ENCODE results near the gene EPN1. TPM values are rescaled to one million over a fixed set of nuclear protein-coding genes. Genes with fewer than 3 reads are reported as not detected.

Gene EPN1
- total RNA-seq, 4 donors from 2014 or later: 52.1 to 168 (median 77.4) TPM

GRCh38 chr19:55677572-55678028, 2.6 kb downstream of the EPN1 start:
- peaks cover 34 to 76% (median 40%) of the 10 kb centered on the region in 3 donors for H3K4me1 ChIP-seq
- WGBS, 2 donors: 53 to 65% methylated on average over 6 of the region's 6 CpGs
- peak overlapping the region; percentile 33 to 93 (median 64) for H3K27ac ChIP-seq
- no peaks in the 10 kb centered on the region for H3K9me3 ChIP-seq
- H3K36me3 ChIP-seq: peaks cover 26 to 70% (median 27%) of the 10 kb centered on the region in 3 donors
- H3K27me3 ChIP-seq: no peaks in the 10 kb centered on the region
- TF ChIP-seq, protein P1, sequence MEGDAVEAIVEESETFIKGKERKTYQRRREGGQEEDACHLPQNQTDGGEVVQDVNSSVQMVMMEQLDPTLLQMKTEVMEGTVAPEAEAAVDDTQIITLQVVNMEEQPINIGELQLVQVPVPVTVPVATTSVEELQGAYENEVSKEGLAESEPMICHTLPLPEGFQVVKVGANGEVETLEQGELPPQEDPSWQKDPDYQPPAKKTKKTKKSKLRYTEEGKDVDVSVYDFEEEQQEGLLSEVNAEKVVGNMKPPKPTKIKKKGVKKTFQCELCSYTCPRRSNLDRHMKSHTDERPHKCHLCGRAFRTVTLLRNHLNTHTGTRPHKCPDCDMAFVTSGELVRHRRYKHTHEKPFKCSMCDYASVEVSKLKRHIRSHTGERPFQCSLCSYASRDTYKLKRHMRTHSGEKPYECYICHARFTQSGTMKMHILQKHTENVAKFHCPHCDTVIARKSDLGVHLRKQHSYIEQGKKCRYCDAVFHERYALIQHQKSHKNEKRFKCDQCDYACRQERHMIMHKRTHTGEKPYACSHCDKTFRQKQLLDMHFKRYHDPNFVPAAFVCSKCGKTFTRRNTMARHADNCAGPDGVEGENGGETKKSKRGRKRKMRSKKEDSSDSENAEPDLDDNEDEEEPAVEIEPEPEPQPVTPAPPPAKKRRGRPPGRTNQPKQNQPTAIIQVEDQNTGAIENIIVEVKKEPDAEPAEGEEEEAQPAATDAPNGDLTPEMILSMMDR (IDR thresholded peaks at IDR 0.05): no peak
- H3K4me3 ChIP-seq: peak overlapping the region in 1 of 4 donors; percentile 100
- no peak for DNase-seq
- intact Hi-C loops (cut with DNase I): no loop called here

DNA sequence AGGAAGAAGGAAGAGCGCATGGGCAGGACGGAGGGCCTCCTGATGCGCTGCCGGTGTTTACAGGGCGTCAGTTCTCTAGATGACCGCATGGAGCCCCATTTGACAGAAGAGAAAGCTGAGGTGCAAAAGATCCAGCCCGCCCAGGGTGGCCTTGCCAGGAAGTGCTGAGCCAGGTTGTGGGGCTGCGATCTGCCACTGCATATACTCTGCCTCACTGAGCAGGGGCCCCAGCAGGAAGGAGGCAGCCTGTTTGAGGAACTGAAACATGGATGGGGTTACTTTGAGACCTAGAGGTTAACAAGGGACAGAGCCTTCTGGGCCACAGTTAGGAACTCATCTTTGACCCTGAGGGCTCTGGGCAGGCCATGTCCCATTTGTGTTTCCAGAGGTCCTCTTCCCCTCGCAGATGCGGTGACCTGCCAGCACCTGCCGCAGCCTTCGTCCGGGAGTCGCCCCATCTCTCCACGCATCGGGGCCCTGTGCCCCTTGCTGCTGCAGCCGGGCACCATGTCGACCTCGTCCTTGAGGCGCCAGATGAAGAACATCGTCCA, 3.2 kb downstream of the EPN1 start:
- DNase-seq: peak; percentile 41
- H3K36me3 ChIP-seq: peaks cover 26 to 70% (median 27%) of the 10 kb centered on the region in 3 donors
- no peak overlapping the region for H3K4me3 ChIP-seq
- H3K27me3 ChIP-seq: no peaks in the 10 kb centered on the region
- H3K4me1 ChIP-seq: peaks cover 34 to 74% (median 40%) of the 10 kb centered on the region in 3 donors
- intact Hi-C loops (cut with DNase I): no loop called here
- no peaks in the 10 kb centered on the region for H3K9me3 ChIP-seq
- H3K27ac ChIP-seq: peak overlapping the region in 3 of 4 donors; percentile 33 to 93 (median 82)
- TF ChIP-seq POLR2A (IDR thresholded peaks at IDR 0.05): no peak
- TF ChIP-seq, protein P1 (IDR thresholded peaks at IDR 0.05): peak in 1 of 6 experiments; percentile 15
- WGBS, 2 donors: 71 to 90% methylated on average over 9 to 13 of the region's 21 CpGs

DNA sequence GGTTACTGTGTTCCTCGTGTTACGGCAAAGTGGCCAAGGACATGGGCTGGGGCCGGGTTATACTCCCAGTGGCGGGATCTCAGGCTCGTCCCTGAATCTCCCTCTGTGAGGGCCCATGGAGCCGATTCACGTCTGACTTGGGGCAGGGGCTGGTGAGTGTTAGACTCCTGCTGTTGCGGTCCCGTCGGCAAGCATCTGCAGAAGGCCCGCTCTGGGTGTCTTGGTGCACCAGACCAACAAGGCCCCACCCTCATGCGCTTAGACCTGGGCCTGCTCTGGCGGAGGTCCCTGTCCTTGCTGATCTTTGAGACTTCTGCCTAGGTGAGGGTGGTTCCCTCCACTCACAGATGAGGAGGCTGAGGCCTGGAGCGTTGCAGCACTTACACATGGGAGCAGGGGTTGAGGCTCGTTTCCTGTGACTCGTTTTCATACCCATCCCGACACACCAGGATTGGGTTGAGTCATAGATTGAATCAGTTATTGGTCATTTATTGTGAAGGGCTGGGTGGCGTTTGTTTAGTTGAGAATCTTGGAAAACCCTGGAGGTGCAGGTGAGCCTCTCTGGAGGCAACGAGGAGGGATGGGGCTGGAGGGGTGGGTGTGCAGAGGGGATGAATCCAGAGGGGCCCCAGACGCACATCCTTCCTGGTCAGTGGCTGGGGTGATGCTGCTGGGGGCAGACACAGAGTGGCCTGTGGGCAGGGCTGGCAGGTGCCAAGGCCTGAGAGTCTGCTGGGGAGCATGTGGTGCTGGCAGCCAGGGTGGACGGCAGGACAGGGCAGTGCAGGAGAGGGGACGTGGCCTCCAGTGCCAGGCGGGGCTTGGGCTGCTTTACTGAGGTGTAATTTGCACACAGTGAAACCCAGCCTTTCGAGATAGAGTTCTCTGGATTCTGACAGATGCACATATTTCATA, 4.6 kb downstream of the EPN1 start:
- no peak overlapping the region for H3K4me3 ChIP-seq
- intact Hi-C loops (cut with DNase I): no loop called here

GRCh38 chr19:55680339-55681130, 5.5 kb downstream of the EPN1 start:
- intact Hi-C loops (cut with DNase I): no loop called here
- H3K4me3 ChIP-seq: no peak overlapping the region
- no peaks in the 10 kb centered on the region for H3K27me3 ChIP-seq
- WGBS, 2 donors: 83 to 95% methylated on average over 1 to 9 of the region's 20 CpGs
- peaks cover 28 to 80% (median 32%) of the 10 kb centered on the region in 3 donors for H3K36me3 ChIP-seq
- TF ChIP-seq, protein P1 (IDR thresholded peaks at IDR 0.05): no peak
- no peak for TF ChIP-seq POLR2A (IDR thresholded peaks at IDR 0.05)
- peaks cover 27 to 65% (median 31%) of the 10 kb centered on the region in 3 donors for H3K4me1 ChIP-seq
- DNase-seq: no peak
- no peaks in the 10 kb centered on the region for H3K9me3 ChIP-seq
- no peak overlapping the region for H3K27ac ChIP-seq

More for the DNA sequence above, 4.6 kb downstream of the EPN1 start:
- DNase-seq: no peak
- no peak for TF ChIP-seq POLR2A (IDR thresholded peaks at IDR 0.05)
- TF ChIP-seq, protein P1 (IDR thresholded peaks at IDR 0.05): no peak
- peaks cover 28 to 68% (median 33%) of the 10 kb centered on the region in 3 donors for H3K4me1 ChIP-seq
- peaks cover 22 to 71% (median 26%) of the 10 kb centered on the region in 3 donors for H3K36me3 ChIP-seq
- 66 to 71% methylated on average over 8 to 11 of the region's 24 CpGs for WGBS, 2 donors
- no peak overlapping the region for H3K27ac ChIP-seq
- H3K27me3 ChIP-seq: no peaks in the 10 kb centered on the region
- no peaks in the 10 kb centered on the region for H3K9me3 ChIP-seq
